HK-2 (cell line): ENCODE measurements around the gene EID3.

Experiments
- DNase-seq: peaks from one replicate; pipeline ENCODE4 v3.0.0-alpha.2; 2018; ENCODE audit not compliant: unreplicated experiment

EID3 gene

DNA sequence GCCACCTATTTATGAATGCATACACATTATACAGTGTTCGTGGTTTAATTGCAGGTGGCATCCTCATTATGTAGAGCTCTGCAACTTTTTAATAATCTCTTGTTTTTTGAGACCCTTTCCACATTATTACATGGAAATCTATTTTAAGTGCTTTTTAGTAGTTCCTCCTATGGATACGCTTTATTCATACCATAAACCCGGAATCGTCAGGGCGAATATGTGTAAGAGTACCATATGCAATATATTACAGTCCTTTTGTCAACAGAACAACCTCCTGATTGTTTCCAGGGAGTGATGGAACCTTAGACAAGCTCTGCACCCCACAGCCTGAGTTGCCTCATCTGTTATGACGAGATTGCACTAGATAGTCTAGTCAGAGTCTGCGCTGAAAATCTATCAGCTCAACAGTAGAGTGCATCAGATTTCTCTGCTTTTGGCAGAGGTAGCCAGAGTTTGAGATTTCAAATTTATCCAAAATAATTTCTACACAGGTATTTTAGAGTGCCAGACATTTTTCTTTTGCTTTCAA lies 33.6 kb downstream of the EID3 start:
- DNase-seq, result no peak

DNA sequence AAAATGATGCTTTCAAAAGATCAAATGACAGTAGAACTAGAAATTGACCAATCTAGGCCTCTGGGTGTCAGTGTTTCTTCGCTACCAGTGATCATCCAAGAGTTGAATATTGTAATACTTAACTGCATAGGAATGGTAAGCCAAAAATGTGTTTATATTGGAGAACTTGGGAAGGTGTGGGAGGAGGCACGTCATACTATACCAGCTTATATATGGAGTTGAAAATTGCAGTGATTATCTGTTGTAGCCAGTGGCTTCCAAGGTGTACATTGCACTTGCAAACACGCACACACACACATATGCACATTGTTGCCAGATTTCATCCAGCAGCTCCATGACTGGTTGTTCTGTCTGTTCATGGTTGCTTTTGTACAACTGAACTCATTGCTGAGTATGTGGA lies 36.1 kb downstream of the EID3 start:
- DNase-seq, result no peak

DNA sequence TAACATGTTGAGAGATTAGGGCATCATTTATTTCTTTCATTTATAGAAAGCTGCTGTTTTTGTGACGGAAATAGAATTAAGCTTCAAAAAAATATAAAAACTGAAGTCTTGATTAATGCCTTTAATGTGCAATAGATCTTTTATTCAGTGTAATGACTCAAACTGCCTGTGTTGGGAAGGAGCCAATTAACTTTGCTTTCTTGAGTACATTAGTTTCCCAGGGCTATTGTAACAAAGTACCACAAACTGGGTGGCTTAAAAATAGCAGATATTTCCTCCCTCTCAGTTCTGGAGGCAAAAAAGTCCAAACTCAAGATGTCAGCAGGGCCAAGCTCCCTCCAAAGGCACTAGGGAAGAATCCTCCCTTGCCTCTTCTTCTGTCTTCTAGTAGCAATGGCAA lies 36.6 kb downstream of the EID3 start:
- no peak for DNase-seq

DNA sequence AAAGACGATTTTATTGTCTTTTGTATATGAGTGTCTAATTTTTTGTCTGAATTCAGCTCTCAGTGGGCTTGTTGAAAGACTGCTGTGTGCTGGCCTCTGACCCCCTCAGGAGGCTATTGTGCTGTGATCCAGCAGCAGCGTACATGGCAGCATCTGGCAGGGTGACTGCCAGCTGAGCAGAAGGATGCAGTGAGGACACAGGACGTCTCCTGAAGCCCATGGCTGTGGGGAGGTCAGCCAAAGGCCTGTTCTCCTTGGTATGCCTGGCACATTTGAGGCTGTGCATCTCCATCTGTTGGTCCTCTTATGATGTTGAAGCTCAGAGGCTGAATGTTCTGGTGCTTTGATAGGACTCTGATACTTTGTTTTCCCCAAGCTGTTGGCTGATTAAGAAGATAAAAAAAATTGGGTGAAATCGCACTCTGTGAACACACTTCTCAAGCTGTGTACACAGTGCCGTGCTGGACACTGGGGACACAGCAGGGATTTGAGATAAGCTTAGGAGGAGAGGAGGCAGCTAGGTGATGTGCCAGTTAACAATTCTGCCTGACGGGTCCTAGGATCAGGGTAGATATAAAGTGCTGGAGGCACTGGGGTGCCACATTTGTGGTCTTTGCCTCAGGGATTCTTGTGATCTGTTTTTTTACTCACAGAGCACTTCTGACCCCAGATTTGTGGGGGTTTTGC lies 37.5 kb downstream of the EID3 start:
- no peak for DNase-seq

DNA sequence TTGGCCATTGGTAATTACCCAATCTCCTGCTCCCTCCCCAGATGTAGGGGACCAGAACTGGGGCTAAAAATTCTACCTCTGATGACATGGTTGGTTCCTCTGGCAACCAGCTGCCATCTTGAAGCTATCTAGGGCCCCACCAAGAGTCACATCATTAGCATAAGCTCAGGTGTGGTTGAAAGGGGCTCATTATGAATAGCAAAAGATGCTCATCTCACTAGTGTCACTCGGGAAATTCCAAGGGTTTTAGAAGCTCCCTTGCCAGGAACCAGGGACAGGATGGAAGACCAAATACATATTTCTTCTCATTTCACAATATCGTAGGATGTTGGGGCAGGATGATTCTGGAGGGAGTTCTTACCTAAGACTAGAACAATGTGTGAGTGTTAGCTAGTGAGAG lies 38.6 kb downstream of the EID3 start:
- no peak for DNase-seq

DNA sequence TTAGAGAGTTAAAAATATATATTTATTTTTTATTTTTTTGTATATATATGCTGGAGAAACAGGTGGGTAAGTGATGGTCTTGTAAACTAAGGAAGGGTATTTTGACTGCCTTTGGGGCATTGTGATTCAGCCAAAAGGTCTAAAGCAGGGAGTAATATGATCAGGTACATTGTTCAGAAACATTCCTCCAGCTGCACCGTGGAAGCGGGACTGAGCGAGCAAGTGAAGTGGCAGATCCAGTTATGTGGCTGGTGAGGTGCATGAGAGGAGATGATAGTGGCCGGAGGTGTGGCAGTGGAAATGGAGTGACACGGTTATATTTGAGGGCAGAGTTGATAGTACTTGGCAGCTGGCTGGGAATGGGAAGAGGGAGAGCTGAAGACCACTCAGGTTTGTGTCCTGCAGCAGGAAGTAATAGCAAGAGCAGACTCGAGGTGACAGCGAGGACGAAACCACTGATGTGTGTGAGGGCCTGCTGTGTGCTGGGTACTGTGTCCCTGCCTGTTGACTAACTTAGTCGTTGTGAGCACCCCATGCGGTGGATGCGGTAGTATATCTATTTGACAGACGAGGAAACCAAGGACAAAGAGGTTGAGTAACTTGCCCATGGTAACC lies 39.2 kb downstream of the EID3 start:
- no peak for DNase-seq

DNA sequence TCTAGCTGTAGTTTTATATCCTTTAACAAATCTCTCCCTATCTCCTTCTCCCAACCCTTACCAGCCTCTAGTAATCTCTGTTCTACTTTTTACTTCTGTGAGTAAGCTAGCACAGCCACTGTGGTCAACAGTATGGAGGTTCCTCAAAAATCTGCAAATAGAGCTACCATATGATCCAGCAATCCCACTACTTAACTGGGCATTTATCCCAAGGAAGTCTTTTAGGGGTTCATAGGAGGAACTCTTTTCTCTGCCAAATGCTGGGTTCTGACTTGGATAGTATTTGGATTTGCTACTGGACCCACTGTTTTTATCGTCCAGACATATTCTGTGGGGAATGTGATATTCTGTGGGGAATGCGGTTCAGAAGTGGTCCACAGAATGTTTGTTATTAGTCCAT lies 41.1 kb downstream of the EID3 start:
- no peak for DNase-seq

DNA sequence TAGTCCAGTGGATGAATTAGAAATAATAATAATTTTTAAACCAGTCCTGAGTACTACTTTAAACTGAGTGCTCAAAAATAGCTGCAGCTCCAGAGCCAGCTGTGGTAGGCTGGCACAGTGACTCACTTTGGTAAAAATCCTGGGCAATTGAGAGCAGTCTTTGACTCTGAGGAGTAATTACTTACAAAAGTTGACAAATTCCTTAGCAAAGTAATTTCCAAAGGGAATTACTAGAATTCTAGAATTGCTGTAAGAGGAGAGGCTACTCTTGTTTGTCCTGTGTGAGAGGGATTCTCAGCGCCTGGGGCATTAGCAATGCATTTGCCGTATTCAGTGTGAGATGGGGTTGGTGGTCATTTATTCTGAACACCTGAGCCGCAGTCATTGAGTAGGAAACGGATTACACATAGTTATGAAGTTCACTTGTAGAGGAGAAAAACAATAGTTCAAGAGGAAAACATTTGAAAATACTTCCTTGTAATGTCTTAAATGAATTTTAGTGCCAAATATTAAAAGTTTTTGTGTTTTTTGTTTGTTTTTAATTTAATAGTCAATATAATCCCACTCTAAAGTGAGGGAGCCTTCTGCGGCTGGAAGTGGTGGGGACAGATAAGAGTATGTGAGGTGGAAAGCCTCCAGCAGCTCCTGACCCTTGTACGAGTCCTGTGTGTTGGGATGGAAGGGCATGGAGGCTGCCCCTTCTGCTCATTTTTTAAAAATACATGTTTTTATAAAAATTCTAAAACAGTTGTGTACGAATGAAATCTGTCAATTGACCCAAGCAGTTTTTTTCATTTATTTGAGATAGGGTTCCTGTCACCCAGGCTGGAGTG lies 41.9 kb downstream of the EID3 start:
- no peak for DNase-seq

DNA sequence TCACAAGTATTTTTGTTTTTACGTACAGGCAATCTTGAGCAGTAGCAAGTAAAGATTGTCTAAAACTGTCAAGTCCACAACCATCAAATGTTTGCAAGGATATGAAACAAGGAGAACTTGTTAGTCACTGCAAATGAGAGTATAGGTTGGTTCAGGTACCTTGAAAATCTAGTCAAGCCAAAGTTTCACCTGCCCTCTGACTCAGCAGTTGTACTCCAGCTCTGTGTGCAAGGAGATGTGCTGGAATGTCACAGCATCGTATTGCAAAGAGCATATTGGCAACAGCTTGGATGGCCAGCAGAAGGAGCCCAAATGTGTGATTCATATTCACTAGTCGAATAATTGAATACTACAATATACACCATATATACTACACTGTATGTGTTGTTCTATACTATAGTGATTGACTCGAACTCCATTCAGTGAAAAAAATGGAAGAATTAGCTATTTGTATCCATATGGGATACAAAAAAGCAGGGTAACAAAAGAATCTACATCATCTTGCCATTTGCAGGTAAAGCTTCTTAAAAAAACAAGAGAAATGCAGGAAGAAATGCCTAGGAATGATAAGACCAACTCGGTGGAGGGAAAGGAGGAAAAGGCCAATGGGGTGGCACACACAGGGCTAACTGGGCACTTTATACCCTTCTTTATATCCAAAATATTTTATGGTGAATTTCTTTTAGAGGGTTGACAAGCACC lies 44.0 kb downstream of the EID3 start:
- no peak for DNase-seq

DNA sequence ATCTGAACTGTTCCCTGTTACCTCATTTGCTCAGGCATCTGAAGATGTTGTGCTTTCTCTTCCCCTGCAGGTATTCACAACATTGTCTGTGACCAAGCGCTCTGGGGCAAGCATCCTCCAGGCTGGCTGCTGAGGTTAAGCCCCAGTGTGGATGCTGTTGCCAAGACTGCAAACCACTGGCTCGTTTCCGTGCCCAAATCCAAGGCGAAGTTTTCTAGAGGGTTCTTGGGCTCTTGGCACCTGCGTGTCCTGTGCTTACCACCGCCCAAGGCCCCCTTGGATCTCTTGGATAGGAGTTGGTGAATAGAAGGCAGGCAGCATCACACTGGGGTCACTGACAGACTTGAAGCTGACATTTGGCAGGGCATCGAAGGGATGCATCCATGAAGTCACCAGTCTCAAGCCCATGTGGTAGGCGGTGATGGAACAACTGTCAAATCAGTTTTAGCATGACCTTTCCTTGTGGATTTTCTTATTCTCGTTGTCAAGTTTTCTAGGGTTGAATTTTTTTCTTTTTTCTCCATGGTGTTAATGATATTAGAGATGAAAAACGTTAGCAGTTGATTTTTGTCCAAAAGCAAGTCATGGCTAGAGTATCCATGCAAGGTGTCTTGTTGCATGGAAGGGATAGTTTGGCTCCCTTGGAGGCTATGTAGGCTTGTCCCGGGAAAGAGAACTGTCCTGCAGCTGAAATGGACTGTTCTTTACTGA lies 44.9 kb downstream of the EID3 start:
- DNase-seq, result no peak

DNA sequence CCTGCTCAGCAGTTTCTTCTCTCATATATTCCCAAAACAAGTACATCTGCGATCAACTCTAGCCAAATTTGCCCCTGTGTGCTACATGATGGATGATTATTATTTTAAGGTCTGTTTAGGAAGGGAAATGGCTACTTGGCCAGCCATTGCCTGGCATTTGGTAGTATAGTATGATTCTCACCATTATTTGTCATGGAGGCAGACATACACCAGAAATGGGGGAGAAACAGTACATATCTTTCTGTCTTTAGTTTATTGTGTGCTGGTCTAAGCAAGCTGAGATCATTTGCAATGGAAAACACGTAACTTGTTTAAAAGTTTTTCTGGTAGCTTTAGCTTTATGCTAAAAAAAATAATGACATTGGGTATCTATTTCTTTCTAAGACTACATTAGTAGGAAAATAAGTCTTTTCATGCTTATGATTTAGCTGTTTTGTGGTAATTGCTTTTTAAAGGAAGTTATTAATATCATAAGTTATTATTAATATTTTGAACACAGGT lies 45.5 kb downstream of the EID3 start:
- no peak for DNase-seq

DNA sequence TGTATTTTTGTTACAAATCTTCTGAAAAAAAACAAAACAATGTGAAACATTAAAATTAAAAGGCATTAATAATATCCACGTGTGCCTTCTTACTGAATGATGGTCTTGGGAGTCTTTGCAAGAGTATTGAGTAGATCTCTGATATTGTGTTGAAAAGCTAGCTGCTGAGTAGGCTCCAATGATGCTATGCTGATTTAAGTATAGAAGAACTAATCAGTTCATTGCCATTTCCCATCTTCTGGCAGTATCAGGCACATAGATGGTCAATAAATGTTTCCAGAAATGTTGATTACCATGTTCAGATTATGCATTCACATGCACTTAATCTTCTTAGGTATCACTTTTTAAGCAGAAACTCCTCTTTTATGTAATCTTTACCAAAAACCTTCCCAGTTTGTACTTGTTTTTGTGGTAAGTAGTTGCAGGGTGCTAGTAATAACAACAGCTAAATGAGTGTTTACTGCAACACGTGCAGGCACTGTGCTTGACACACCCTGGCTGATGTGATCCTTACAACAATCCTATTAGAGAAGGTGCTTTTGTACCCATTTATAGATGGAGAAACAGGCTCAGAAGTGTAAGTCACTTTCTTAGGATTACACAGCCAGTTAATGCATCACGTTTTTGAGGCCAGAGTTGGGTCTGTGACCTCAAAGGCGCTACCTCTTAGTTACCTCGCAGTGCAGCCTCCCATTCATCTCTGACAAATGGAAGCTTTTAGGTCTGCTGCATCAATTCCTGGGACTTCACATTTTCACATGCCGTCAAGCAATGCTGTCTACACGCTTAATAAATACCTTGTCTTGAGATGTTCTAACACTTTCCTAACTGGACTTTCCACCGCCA lies 46.9 kb downstream of the EID3 start:
- no peak for DNase-seq

DNA sequence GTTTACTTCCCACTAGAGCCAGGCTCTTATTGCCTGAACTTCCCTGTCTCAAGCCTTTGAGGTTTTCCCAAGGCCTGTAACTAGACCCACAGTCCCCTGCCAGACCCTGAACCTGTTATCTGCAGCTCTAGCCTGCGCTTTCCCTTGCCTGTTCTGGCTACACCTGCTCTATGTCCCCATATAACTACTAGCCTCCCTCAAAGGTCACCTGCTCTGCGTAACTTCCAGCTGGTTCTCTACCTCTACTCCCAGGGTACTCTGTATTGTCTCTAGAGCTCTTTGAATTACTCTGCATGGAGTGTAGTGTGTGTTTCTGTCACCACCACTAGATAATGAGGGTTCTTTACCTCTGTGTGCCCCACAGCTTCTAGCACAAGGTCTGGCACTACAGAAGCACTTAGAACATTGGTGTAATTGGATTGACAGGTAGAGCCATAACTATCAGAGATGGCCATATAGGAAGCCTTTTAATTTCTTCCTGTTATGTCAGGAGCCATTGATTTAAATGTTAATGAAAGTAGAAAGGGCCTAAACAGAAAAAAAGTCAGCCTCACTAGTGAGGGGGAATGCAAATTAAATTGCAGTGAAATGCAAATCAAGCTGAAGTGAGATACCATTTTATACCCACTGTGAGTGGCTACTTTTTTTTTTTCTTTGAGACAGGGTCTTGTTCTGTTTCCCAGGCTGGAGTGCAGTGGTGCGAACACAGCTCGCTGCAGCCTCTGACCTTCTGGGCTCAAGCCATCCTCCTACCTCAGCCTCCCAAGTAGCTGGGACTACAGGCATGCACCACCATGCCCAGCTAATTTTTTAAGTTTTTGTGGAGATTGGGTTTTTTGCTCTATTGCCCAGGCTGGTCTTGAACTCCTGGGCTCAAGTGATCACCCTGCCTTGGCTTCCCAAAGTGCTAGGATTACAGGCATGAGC lies 47.8 kb downstream of the EID3 start:
- no peak for DNase-seq

DNA sequence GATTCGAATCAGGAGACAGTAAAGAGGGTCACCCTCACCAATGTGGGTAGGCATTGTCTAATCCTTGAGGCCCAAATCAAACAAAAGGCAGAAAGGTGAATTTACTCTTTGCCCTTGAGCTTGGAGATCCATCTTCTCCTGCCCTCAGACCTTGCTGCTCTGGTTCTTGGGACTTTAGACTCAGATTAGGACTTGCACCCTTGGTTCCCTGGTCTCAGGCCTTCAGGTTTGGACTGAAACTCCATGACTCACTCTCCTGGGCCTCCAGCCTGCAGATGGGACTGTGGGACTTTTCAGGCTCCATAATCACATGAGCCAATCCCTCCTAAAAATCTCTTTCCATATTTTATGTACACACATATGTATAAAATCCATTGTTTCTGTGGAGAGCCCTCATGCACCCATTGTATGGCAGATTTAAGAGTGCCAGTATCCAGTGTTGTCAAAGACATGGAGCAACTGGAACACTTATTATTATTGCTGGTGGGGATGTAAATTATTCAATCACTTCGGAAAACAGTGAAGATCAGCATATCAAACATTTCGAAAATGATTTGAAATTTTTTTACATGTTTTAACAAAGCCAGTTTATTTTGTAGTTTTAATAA lies 48.7 kb downstream of the EID3 start:
- DNase-seq, result no peak

DNA sequence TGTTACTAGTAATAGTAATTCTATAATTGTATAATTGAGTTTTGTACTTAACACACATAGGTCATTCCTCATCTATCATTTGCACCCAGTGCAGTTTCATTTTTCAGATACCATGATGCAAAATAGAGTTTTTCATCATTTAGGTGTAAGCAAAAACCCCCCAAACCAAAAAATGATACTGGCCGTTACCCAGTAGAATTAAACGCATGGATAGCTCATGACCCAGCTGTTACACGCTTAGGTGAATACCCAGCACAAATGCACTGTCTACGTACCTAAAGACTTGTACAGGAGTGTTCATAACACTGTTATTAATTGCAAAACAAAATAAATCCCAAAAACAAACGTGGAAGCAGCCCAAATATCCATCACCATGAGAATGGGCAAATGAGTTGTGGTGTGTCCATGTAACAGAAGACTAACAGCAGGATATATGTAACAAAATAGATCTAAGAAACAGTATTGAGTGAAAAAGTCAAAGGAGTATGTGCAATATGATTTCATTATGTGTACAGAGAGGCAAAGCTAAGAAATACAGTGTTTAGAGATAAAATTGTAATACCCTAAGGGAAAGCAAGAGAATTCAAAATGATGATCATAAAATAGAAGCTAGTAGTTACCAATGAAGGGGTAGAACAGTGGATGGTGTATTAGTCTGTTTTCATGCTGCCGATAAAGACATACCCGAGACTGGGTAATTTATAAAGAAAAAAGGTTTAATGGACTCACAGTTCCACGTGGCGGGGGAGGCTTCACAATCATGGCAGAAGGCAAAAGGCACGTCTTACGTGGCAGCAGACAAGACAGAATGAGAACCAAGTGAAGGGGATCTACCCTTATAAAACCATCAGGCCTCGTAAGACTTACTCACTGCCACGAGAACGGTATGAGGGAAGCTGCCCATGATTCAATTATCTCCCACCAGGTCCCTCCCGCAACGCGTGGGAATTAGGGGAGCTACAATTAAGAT lies 49.8 kb downstream of the EID3 start:
- DNase-seq, result no peak

DNA sequence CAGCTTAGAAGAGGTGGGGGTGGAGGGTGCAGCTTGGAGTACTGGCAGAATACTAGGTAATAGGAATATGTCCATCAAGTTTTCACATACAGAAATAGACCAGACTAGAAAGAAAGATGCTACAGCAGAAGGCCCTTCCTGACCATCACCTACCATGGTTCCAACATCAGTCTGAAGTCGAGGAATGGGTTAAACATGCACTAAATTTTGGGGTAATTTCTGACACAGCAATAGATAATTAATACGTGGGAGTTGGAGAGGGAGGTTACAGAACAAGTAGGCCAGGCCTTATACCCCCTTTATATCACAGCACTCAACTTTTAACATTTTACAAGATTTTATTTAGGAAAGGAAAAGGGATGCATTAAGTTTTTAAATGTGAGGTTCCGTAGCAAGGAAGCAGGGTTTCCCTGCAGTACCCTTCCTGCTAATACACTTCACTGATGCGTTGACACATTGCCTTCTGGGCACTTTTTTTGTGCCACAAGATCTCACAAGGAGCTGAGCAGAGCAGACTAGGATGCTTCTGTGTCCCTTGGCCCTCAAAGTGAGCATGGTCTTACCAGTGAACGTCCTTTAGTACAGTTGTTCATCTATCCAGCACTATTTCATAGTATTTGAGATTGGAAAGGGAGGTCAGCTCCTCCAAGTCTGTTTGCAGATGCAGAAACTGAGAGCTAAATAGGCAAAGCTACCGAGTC lies 50.8 kb downstream of the EID3 start:
- DNase-seq, result no peak
